Panc1 (cell line): Measurements from ENCODE around the gene POLR1E. TPM values are rescaled to one million over a fixed set of nuclear protein-coding genes. Genes with fewer than 3 reads are reported as not detected.
"Not testable (repeated sequence)": the region's sequence is repeated elsewhere in the genome, so short reads cannot be mapped to it uniquely, and the experiment has no call there.

Experiments used
- ATAC-seq: fragments of 200-7000 bp; cut with Tn5 transposase; 2 replicates; pipeline ENCODE4 v1.9.1; 2020; ENCODE audit warnings: mild to moderate bottlenecking, moderate library complexity
- BruUV-seq: library from RNA; stranded (reverse); fragments of 400-500 nt; replicated peaks from 2 replicates; lab custom pipeline; 2021; lab: Mats Ljungman, UMichigan
- CTCF ChIA-PET: fragments of 300-600 bp; sonication (Branson Sonifier 250); formaldehyde crosslinking; loops from one replicate; lab custom pipeline; 2022; ENCODE audit warnings: antibody characterized with exemption; lab: Charles Lee
- POLR2A ChIA-PET: fragments of 300-600 bp; sonication (Branson Sonifier 250); formaldehyde crosslinking; loops from one replicate; lab custom pipeline; 2022; ENCODE audit warnings: antibody characterized with exemption; lab: Charles Lee
- DNase-seq: peaks from one replicate; pipeline ENCODE4 v3.0.0-alpha.2; 2010; ENCODE audit warnings: low read depth, low spot score
- H3K27ac ChIP-seq: 2 replicates; pipeline ENCODE4 v1.5.1; 2011; ENCODE audit warnings: mild to moderate bottlenecking, low read length, inconsistent platforms
- H3K27me3 ChIP-seq: fragments of 200-500 bp; sonication (Bioruptor generic); 2 replicates; pipeline ENCODE4 v1.6.0; 2014; ENCODE audit warnings: low read length, inconsistent platforms; ENCODE audit not compliant: control insufficient read depth, insufficient read depth
- H3K36me3 ChIP-seq: fragments of 200-500 bp; sonication (Bioruptor generic); 2 replicates; pipeline ENCODE4 v1.5.1; 2014; ENCODE audit warnings: inconsistent platforms, mild to moderate bottlenecking, low read length, moderate library complexity; ENCODE audit not compliant: control insufficient read depth, insufficient read depth
- H3K4me1 ChIP-seq: 2 replicates; pipeline ENCODE4 v1.5.1; 2011; ENCODE audit warnings: inconsistent platforms, mild to moderate bottlenecking, low read length, moderate library complexity; ENCODE audit not compliant: control insufficient read depth, insufficient read depth
- H3K4me3 ChIP-seq, 2 experiments: 2 replicates each; pipeline ENCODE4 v1.5.1; 2011 to 2012; ENCODE audit warnings: low read depth in 2 of 2, low read length in 2 of 2, mild to moderate bottlenecking in 2 of 2, inconsistent platforms in 1 of 2, moderate library complexity in 1 of 2
- H3K9me3 ChIP-seq: fragments of 200-500 bp; sonication (Bioruptor generic); 2 replicates; pipeline ENCODE4 v1.5.1; 2014; ENCODE audit warnings: low read depth, mild to moderate bottlenecking, inconsistent platforms, low read length, moderate library complexity; ENCODE audit not compliant: control insufficient read depth, insufficient read depth
- POLR2AphosphoS5 ChIP-seq: IDR thresholded peaks from 2 replicates; pipeline ENCODE4 v1.6.1; 2012; ENCODE audit warnings: mild to moderate bottlenecking, low read depth, low read length, moderate library complexity
- SIN3A ChIP-seq: IDR thresholded peaks from 2 replicates; pipeline ENCODE4 v1.6.1; 2012; ENCODE audit warnings: low read depth, mild to moderate bottlenecking, low read length, moderate library complexity, borderline replicate concordance; ENCODE audit not compliant: insufficient read depth
- TCF7L2 ChIP-seq: IDR thresholded peaks from 2 replicates; pipeline ENCODE4 v1.6.1; 2011; ENCODE audit warnings: mild to moderate bottlenecking, low read depth, low read length, inconsistent platforms
- in situ Hi-C: cut with HindIII; loops from 2 replicates; pipeline ENCODE4 v1.10.0; 2016; ENCODE audit warnings: low sequenced_read_pairs, low pct_unique_long_range_greater_than_20kb
- intact Hi-C: fragments of 100-400 bp; cut with micrococcal nuclease; formaldehyde crosslinking; loops from one replicate; pipeline ENCODE4 v1.10.0; 2022; ENCODE audit not compliant: unreplicated experiment
- total RNA-seq: library from RNA; stranded (reverse); gene quantifications from one replicate; pipeline ENCODE4 v1.2.1, GENCODE V29; 2021; ENCODE audit not compliant: unreplicated experiment
- TF ChIP-seq, protein P1 (sequence below), 2 experiments: IDR thresholded peaks; 2 replicates each; pipeline ENCODE4 v1.6.1; 2011 to 2012; ENCODE audit warnings: low read depth in 2 of 2, control low read depth in 1 of 2, low read length in 1 of 2, mild to moderate bottlenecking in 1 of 2, moderate library complexity in 1 of 2; ENCODE audit not compliant: insufficient read depth in 1 of 2
- TF ChIP-seq, protein P2 (sequence below): fragments of 450-650 bp; IDR thresholded peaks from 2 replicates; pipeline ENCODE4 v1.5.1; 2017; ENCODE audit warnings: mild to moderate bottlenecking

Gene POLR1E
- total RNA-seq, 1 experiment from 2014 or later: 93.8 TPM

- no peak for TF ChIP-seq TCF7L2
- TF ChIP-seq, protein P1, sequence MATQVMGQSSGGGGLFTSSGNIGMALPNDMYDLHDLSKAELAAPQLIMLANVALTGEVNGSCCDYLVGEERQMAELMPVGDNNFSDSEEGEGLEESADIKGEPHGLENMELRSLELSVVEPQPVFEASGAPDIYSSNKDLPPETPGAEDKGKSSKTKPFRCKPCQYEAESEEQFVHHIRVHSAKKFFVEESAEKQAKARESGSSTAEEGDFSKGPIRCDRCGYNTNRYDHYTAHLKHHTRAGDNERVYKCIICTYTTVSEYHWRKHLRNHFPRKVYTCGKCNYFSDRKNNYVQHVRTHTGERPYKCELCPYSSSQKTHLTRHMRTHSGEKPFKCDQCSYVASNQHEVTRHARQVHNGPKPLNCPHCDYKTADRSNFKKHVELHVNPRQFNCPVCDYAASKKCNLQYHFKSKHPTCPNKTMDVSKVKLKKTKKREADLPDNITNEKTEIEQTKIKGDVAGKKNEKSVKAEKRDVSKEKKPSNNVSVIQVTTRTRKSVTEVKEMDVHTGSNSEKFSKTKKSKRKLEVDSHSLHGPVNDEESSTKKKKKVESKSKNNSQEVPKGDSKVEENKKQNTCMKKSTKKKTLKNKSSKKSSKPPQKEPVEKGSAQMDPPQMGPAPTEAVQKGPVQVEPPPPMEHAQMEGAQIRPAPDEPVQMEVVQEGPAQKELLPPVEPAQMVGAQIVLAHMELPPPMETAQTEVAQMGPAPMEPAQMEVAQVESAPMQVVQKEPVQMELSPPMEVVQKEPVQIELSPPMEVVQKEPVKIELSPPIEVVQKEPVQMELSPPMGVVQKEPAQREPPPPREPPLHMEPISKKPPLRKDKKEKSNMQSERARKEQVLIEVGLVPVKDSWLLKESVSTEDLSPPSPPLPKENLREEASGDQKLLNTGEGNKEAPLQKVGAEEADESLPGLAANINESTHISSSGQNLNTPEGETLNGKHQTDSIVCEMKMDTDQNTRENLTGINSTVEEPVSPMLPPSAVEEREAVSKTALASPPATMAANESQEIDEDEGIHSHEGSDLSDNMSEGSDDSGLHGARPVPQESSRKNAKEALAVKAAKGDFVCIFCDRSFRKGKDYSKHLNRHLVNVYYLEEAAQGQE (IDR thresholded peaks at IDR 0.05; ENCODE audit: insufficient read depth in 1 of 2, low read depth in 2 of 2, low read length in 1 of 2): no peak
- no peak for TF ChIP-seq SIN3A
- TF ChIP-seq, protein P2, sequence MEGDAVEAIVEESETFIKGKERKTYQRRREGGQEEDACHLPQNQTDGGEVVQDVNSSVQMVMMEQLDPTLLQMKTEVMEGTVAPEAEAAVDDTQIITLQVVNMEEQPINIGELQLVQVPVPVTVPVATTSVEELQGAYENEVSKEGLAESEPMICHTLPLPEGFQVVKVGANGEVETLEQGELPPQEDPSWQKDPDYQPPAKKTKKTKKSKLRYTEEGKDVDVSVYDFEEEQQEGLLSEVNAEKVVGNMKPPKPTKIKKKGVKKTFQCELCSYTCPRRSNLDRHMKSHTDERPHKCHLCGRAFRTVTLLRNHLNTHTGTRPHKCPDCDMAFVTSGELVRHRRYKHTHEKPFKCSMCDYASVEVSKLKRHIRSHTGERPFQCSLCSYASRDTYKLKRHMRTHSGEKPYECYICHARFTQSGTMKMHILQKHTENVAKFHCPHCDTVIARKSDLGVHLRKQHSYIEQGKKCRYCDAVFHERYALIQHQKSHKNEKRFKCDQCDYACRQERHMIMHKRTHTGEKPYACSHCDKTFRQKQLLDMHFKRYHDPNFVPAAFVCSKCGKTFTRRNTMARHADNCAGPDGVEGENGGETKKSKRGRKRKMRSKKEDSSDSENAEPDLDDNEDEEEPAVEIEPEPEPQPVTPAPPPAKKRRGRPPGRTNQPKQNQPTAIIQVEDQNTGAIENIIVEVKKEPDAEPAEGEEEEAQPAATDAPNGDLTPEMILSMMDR: no peak
- TF ChIP-seq POLR2AphosphoS5: no peak
- CTCF ChIA-PET: interaction anchor here (0.6 to 0.7 kb wide), 3 partner anchors 10 to 65 kb away, joined by 3 to 18 read pairs (median 6); no protein-coding TSS in a partner anchor
- no peak overlapping the region for H3K27ac ChIP-seq
- in situ Hi-C loops (no loop called here), intact Hi-C loops (no loop called here)
- H3K4me1 ChIP-seq: no peaks in the 10 kb centered on the region
- ATAC-seq (peak; percentile 60), DNase-seq (no peak)
- H3K9me3 ChIP-seq: no peaks in the 10 kb centered on the region
- POLR2A ChIA-PET: interaction anchor here (0.5 to 1.0 kb wide), 3 partner anchors 22 to 65 kb away, joined by 3 to 6 read pairs (median 3); partner anchors contain the start of gene FBXO10
- no peaks in the 10 kb centered on the region for H3K36me3 ChIP-seq
- H3K27me3 ChIP-seq: no peaks in the 10 kb centered on the region
- no TSS peak for BruUV-seq
- H3K4me3 ChIP-seq: no peak overlapping the region
These were observed 25.6 kb downstream of the POLR1E start for GRCh38 chr9:37511016-37512010.

DNA sequence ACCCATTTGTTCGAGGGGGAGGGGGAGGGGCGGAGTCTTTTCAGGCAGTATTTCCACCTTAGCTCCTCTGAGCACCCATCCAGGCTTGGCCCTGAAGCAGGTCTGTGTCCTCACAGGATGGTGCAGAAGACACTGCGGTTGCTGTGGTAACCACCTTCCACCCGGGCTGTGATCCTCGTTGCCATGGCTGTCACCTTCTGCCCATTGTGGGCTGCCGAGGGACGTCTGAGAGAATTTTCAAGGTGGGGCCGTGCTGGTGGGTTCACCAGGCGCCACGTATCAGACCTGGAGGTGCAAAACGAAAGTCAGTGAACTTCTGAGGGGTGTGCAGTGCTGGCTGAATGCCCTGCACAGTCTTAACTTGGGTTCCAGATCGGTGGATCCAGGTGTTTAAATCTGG, 26.7 kb downstream of the POLR1E start:
- Histone ChIP-seq H3K36me3 (no peaks in the 10 kb centered on the region), H3K4me3 (no peak overlapping the region), H3K27me3 (no peaks in the 10 kb centered on the region), H3K9me3 (no peaks in the 10 kb centered on the region), H3K4me1 (no peaks in the 10 kb centered on the region), H3K27ac (no peak overlapping the region)
- ChIA-PET POLR2A (interaction anchor here (1.0 kb wide), 1 partner anchor 25 kb away, joined by 3 read pairs; no protein-coding TSS in a partner anchor), CTCF (interaction anchor here (0.7 kb wide), 1 partner anchor 64 kb away, joined by 3 read pairs; no protein-coding TSS in a partner anchor)
- DNase-seq: no peak
- in situ Hi-C loops: no loop called here
- TF ChIP-seq SIN3A (no peak), POLR2AphosphoS5 (no peak), TCF7L2 (no peak)
- TF ChIP-seq, protein P1 (IDR thresholded peaks at IDR 0.05; ENCODE audit: insufficient read depth in 1 of 2, low read depth in 2 of 2, low read length in 1 of 2): no peak
- TF ChIP-seq, protein P2: no peak
- intact Hi-C loops: no loop called here
- no peak for ATAC-seq
- TSS peak; percentile 23 for BruUV-seq

DNA sequence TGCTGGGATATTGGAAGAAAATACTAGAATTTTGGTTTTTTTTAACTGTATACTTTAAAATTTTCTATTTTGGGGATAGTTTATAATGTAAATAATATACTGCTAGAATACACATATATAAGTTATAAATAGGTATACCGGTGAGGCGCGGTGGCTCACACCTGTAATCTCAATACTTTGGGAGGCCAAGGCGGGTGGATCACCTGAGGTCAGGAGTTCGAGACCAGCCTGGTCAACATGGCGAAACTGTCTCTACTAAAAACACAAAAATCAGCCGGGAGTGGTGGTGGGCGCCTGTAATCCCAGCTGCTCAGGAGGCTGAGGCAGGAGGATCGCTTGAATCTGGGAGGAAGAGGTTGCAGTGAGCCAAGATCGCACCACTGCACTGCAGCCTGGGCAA, 28.7 kb downstream of the POLR1E start:
- in situ Hi-C loops, H3K4me3 ChIP-seq, DNase-seq, H3K27ac ChIP-seq, intact Hi-C loops, H3K27me3 ChIP-seq, POLR2A ChIA-PET, H3K9me3 ChIP-seq, BruUV-seq, H3K4me1 ChIP-seq, H3K36me3 ChIP-seq, ATAC-seq: not testable (repeated sequence)
- CTCF ChIA-PET: interaction anchor here (0.6 kb wide), 1 partner anchor 66 kb away, joined by 3 read pairs; no protein-coding TSS in a partner anchor
